GM18858 (cell line): ENCODE data around the gene MN1.

Experiments
- ATAC-seq: cut with Tn5 transposase; IDR thresholded peaks from one replicate; pipeline ENCODE4 v1.9.1; 2021; ENCODE audit not compliant: unreplicated experiment

Gene MN1

GRCh38 chr22:27800250-27801201 is 1.0 kb downstream of the MN1 start:
- ATAC-seq: no peak

- ATAC-seq: no peak
Measured at GRCh38 chr22:27799827-27800249, 1.7 kb downstream of the MN1 start.

GRCh38 chr22:27799015-27799826 is 2.3 kb downstream of the MN1 start:
- ATAC-seq: no peak

- no peak for ATAC-seq
Measured at GRCh38 chr22:27798511-27799014, 3.0 kb downstream of the MN1 start.

GRCh38 chr22:27797520-27798391 is 3.8 kb downstream of the MN1 start:
- ATAC-seq: no peak

GRCh38 chr22:27796829-27797519 is 4.6 kb downstream of the MN1 start:
- no peak for ATAC-seq

- ATAC-seq: no peak
Measured at GRCh38 chr22:27795696-27796517, 5.6 kb downstream of the MN1 start.

GRCh38 chr22:27795053-27795452 is 6.5 kb downstream of the MN1 start:
- no peak for ATAC-seq

- ATAC-seq: no peak
Measured at GRCh38 chr22:27794226-27794625, 7.3 kb downstream of the MN1 start.

GRCh38 chr22:27793576-27793975 is 8.0 kb downstream of the MN1 start:
- no peak for ATAC-seq

- no peak for ATAC-seq
Measured at GRCh38 chr22:27792452-27793161, 8.9 kb downstream of the MN1 start.

- no peak for ATAC-seq
Measured at GRCh38 chr22:27791859-27792241, 9.7 kb downstream of the MN1 start.

GRCh38 chr22:27791159-27791858 is 10.2 kb downstream of the MN1 start:
- no peak for ATAC-seq

- ATAC-seq: no peak
Measured at GRCh38 chr22:27790376-27791158, 11.0 kb downstream of the MN1 start.

- no peak for ATAC-seq
Measured at GRCh38 chr22:27788500-27789288, 12.9 kb downstream of the MN1 start.

- ATAC-seq: no peak
Measured at GRCh38 chr22:27786965-27787364, 14.6 kb downstream of the MN1 start.
